ENCODE results near the gene DPP6. TPM values are rescaled to one million over a fixed set of nuclear protein-coding genes. Genes with fewer than 3 reads are reported as not detected.

The DPP6 gene
- total RNA-seq, 3 donors from 2014 or later (not counting 1 experiment from before 2014, with no cell fraction given): not detected

DNA sequence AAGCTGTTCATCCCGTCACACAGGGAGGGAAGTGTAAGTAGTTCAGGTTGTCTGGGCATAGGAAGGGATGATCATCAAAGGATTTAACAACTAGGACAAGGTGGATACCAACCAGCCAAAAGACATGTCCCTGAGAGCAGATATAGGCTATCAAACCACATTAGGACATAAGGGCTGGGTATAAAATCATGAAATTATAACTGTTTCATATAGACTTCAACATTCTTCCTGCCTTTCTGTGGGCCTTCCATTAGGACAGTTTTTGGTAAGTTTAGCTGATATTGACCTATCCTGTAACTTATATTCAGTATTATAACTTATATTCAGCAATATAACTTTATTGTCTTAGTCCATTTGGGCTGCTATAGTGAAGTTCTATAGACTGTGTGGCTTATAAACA lies 759.8 kb downstream of the DPP6 start:
- Histone ChIP-seq H3K4me1 (ENCODE audit: control insufficient read depth, insufficient read depth, low read length) (no peaks in the 10 kb centered on the region), H3K27me3 (ENCODE audit: control insufficient read depth, insufficient read depth, low read length) (no peaks in the 10 kb centered on the region), H3K36me3 (ENCODE audit: control insufficient read depth, insufficient read depth, low read length) (no peaks in the 10 kb centered on the region), H3K4me3 (ENCODE audit: low read length) (no peak overlapping the region), H3K9me3 (ENCODE audit: control insufficient read depth, insufficient read depth, low read length) (no peaks in the 10 kb centered on the region), H3K27ac (ENCODE audit: low read length) (no peak overlapping the region)
- ATAC-seq: no peak
- intact Hi-C loops (cut with micrococcal nuclease): no loop called here
- 86% methylated on average over 1 of the region's 1 CpG for WGBS (ENCODE audit: insufficient coverage)
- H3K4me1 Mint-ChIP-seq: no peaks in the 10 kb centered on the region
- no peak overlapping the region for H3K4me3 Mint-ChIP-seq
- TF ChIP-seq, protein P1, sequence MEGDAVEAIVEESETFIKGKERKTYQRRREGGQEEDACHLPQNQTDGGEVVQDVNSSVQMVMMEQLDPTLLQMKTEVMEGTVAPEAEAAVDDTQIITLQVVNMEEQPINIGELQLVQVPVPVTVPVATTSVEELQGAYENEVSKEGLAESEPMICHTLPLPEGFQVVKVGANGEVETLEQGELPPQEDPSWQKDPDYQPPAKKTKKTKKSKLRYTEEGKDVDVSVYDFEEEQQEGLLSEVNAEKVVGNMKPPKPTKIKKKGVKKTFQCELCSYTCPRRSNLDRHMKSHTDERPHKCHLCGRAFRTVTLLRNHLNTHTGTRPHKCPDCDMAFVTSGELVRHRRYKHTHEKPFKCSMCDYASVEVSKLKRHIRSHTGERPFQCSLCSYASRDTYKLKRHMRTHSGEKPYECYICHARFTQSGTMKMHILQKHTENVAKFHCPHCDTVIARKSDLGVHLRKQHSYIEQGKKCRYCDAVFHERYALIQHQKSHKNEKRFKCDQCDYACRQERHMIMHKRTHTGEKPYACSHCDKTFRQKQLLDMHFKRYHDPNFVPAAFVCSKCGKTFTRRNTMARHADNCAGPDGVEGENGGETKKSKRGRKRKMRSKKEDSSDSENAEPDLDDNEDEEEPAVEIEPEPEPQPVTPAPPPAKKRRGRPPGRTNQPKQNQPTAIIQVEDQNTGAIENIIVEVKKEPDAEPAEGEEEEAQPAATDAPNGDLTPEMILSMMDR (IDR thresholded peaks at IDR 0.05): no peak
- H3K27ac Mint-ChIP-seq: no peak overlapping the region
- DNase-seq: no peak
- peaks cover 0 to 4% of the 10 kb centered on the region in 2 donors for H3K27me3 Mint-ChIP-seq (ENCODE audit: low read depth in 2 of 2)
- H3K9me3 Mint-ChIP-seq: peaks cover 6 to 10% of the 10 kb centered on the region in 2 donors
- no peaks in the 10 kb centered on the region for H3K36me3 Mint-ChIP-seq

DNA sequence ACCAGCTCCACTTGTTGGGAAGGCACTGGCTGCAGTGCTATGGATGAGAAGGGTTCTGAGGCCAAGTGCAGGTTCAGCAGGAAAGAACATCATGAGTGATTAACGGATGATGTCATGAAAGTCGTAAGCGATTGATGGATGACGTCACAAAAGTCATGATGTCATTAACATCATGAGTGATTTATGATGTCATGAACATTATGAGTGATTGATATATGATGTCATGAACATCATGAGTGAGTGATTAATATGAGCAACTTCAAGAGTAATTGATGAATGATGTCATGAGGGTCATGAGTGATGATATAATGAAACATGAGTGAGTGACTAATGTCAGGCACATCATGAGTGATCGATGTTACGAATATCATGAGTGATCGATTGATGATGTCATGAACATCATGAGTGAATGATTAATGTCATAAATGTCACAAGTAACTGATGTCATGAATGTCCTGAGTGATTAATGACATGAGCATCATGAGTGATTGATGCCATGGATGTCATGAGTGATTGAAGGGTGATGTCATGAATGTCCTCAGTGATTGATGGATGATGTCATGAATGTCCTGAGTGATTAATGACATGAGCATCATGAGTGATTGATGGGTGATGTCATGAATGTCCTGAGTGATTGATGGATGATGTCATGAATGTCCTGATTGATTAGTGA lies 765.2 kb downstream of the DPP6 start:
- 79% methylated on average over 7 of the region's 7 CpGs for whole genome bisulfite sequencing (ENCODE audit: insufficient coverage)
- H3K4me1 Mint-ChIP-seq: no peaks in the 10 kb centered on the region

DNA sequence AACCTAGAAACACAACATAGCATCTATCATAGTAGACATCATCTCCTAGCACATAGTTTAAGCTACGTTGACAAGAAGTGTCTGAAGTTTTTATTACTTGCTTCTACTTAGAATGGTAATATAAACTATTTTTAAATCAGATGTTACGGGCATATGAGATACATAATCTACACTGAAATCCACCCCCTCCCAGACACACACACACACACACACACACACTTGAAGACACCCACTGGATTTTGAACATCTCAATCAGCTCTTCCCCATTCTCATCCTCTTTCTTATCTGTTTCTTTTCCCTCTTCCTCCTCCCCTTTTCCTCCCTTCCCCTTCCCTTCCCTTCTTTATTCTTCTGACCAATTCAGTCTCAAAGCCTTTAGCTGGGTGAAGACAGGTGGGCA lies 774.8 kb downstream of the DPP6 start:
- no peak for ATAC-seq
- WGBS (ENCODE audit: insufficient coverage): 86% methylated on average over 1 of the region's 2 CpGs

More for the DNA sequence above, 765.2 kb downstream of the DPP6 start:
- no peak overlapping the region for H3K4me3 ChIP-seq (ENCODE audit: low read length)
- H3K27me3 ChIP-seq (ENCODE audit: control insufficient read depth, insufficient read depth, low read length): no peaks in the 10 kb centered on the region
- intact Hi-C loops (cut with micrococcal nuclease): no loop called here
- H3K4me3 Mint-ChIP-seq: no peak overlapping the region
- no peak overlapping the region for H3K27ac ChIP-seq (ENCODE audit: low read length)
- H3K27ac Mint-ChIP-seq: no peak overlapping the region
- DNase-seq: no peak
- H3K9me3 ChIP-seq (ENCODE audit: control insufficient read depth, insufficient read depth, low read length): no peaks in the 10 kb centered on the region
- H3K4me1 ChIP-seq (ENCODE audit: control insufficient read depth, insufficient read depth, low read length): no peaks in the 10 kb centered on the region
- TF ChIP-seq, protein P1 (IDR thresholded peaks at IDR 0.05): no peak
- H3K27me3 Mint-ChIP-seq (ENCODE audit: low read depth in 2 of 2): peaks cover 0 to 4% of the 10 kb centered on the region in 2 donors
- H3K9me3 Mint-ChIP-seq: peaks cover 2 to 12% of the 10 kb centered on the region in 2 donors
- no peak for ATAC-seq
- no peaks in the 10 kb centered on the region for H3K36me3 Mint-ChIP-seq
- H3K36me3 ChIP-seq (ENCODE audit: control insufficient read depth, insufficient read depth, low read length): no peaks in the 10 kb centered on the region

More for the DNA sequence above, 774.8 kb downstream of the DPP6 start:
- no peak for DNase-seq
- Histone ChIP-seq H3K4me1 (ENCODE audit: control insufficient read depth, insufficient read depth, low read length) (no peaks in the 10 kb centered on the region), H3K36me3 (ENCODE audit: control insufficient read depth, insufficient read depth, low read length) (no peaks in the 10 kb centered on the region), H3K27ac (ENCODE audit: low read length) (no peak overlapping the region), H3K4me3 (ENCODE audit: low read length) (no peak overlapping the region), H3K27me3 (ENCODE audit: control insufficient read depth, insufficient read depth, low read length) (no peaks in the 10 kb centered on the region), H3K9me3 (ENCODE audit: control insufficient read depth, insufficient read depth, low read length) (no peaks in the 10 kb centered on the region)
- no peaks in the 10 kb centered on the region for H3K4me1 Mint-ChIP-seq
- H3K36me3 Mint-ChIP-seq: no peaks in the 10 kb centered on the region
- intact Hi-C loops (cut with micrococcal nuclease): no loop called here
- no peak overlapping the region for H3K4me3 Mint-ChIP-seq
- H3K27me3 Mint-ChIP-seq (ENCODE audit: low read depth in 2 of 2): peaks cover 6 to 10% of the 10 kb centered on the region in 2 donors
- no peaks in the 10 kb centered on the region for H3K9me3 Mint-ChIP-seq
- TF ChIP-seq, protein P1 (IDR thresholded peaks at IDR 0.05): no peak
- no peak overlapping the region for H3K27ac Mint-ChIP-seq

Measured in natural killer cell (primary cell).